Caco-2 (cell line): Measurements from ENCODE around the gene WIPF1. TPM values are rescaled to one million over a fixed set of nuclear protein-coding genes. Genes with fewer than 3 reads are reported as not detected.

ENCODE experiments used
- BruUV-seq: library from RNA; stranded (reverse); fragments of 400-500 nt; replicated peaks from 2 replicates; lab custom pipeline; 2021; lab: Mats Ljungman, UMichigan
- CTCF ChIA-PET: fragments of 300-600 bp; sonication (Branson Sonifier 250); formaldehyde crosslinking; loops from one replicate; lab custom pipeline; 2022; ENCODE audit warnings: antibody characterized with exemption; lab: Charles Lee
- POLR2A ChIA-PET: fragments of 300-600 bp; sonication (Branson Sonifier 250); formaldehyde crosslinking; loops from one replicate; lab custom pipeline; 2022; ENCODE audit warnings: antibody characterized with exemption; lab: Charles Lee
- DNase-seq, 2 experiments: peaks; one replicate each; pipeline versions ENCODE4 v3.0.0 to v3.0.0-alpha.2; 2020 to 2022
- H3K27me3 ChIP-seq: replicated peaks from 2 replicates; pipeline ENCODE4 v1.6.0; 2011; ENCODE audit warnings: low read length; ENCODE audit not compliant: control insufficient read depth, insufficient read depth
- H3K36me3 ChIP-seq: 2 replicates; pipeline ENCODE4 v1.5.1; 2011; ENCODE audit warnings: low read length; ENCODE audit not compliant: control insufficient read depth, insufficient read depth
- H3K4me1 ChIP-seq: fragments of 250-450 bp; sonication (Bioruptor Pico); 2 replicates; pipeline ENCODE4 v1.5.1; 2020; ENCODE audit warnings: mild to moderate bottlenecking
- H3K4me3 ChIP-seq: 2 replicates; pipeline ENCODE4 v1.5.1; 2011; ENCODE audit warnings: low read depth, mild to moderate bottlenecking, control low read depth, low read length
- H3K9me3 ChIP-seq: fragments of 250-450 bp; sonication (Bioruptor Pico); 2 replicates; pipeline ENCODE4 v1.5.1; 2020; ENCODE audit warnings: mild to moderate bottlenecking, moderate library complexity
- H3K27ac Mint-ChIP-seq: one replicate; pipeline ENCODE4 v1.8.0; 2022; ENCODE audit warnings: mixed read lengths; ENCODE audit not compliant: unreplicated experiment
- H3K27me3 Mint-ChIP-seq: one replicate; pipeline ENCODE4 v1.8.0; 2022; ENCODE audit warnings: mixed read lengths; ENCODE audit not compliant: insufficient read depth, unreplicated experiment
- H3K36me3 Mint-ChIP-seq: one replicate; pipeline ENCODE4 v1.8.0; 2022; ENCODE audit warnings: mild to moderate bottlenecking, mixed read lengths; ENCODE audit not compliant: insufficient read depth, unreplicated experiment
- H3K4me1 Mint-ChIP-seq: one replicate; pipeline ENCODE4 v1.8.0; 2022; ENCODE audit warnings: low read depth, mixed read lengths; ENCODE audit not compliant: unreplicated experiment
- H3K4me3 Mint-ChIP-seq: one replicate; pipeline ENCODE4 v1.8.0; 2022; ENCODE audit warnings: mild to moderate bottlenecking, moderate library complexity, mixed read lengths; ENCODE audit not compliant: unreplicated experiment
- H3K9me3 Mint-ChIP-seq: one replicate; pipeline ENCODE4 v1.8.0; 2022; ENCODE audit warnings: mixed read lengths; ENCODE audit not compliant: unreplicated experiment
- intact Hi-C: fragments of 100-400 bp; cut with micrococcal nuclease; formaldehyde crosslinking; loops from one replicate; pipeline ENCODE4 v1.10.0; 2022; ENCODE audit not compliant: unreplicated experiment
- total RNA-seq: library from RNA; stranded (reverse); gene quantifications from 2 replicates; pipeline ENCODE4 v1.2.3, GENCODE V29; 2022
- TF ChIP-seq, protein P1 (sequence below), 2 experiments: fragments of 200-600 bp in 1 of 2; IDR thresholded peaks; 1 replicate in 1 of 2; 2 replicates in 1 of 2; pipeline versions ENCODE4 v1.5.1 to v1.8.0; 2011 to 2022; ENCODE audit warnings: antibody characterized with exemption in 1 of 2, control low read depth in 1 of 2, inconsistent platforms in 1 of 2, low read depth in 1 of 2, low read length in 1 of 2, mild to moderate bottlenecking in 1 of 2, moderate library complexity in 1 of 2; ENCODE audit not compliant: insufficient read depth in 1 of 2, severe bottlenecking in 1 of 2, unreplicated experiment in 1 of 2

The WIPF1 gene
- total RNA-seq, 1 experiment from 2014 or later: 5.1 TPM

DNA sequence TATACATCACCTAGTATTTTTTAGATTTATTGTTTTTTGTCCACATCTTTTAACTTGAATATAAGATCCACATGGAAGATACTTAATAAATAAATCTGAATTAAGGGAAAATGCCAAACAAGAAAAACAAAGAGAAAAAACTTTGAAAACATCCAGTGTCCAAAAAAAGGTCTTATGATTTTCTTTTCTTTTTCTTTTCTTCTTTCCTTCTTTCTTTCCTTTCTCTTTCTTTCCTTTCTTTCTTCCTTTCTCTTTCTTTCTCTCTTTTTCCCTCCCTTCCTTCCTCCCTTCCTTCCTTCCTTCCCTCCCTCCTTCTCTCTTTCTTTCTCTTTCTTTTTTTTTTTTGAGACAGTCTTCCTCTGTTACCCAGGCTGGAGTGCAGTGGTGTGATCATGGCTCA, 29.6 kb upstream of the WIPF1 start:
- Mint-ChIP-seq H3K9me3 (no peaks in the 10 kb centered on the region), H3K4me1 (no peaks in the 10 kb centered on the region), H3K36me3 (no peaks in the 10 kb centered on the region), H3K27me3 (no peaks in the 10 kb centered on the region), H3K4me3 (no peak overlapping the region), H3K27ac (no peak overlapping the region)
- ChIA-PET CTCF (no interaction called here), POLR2A (no interaction called here)
- intact Hi-C loops: no loop called here
- Histone ChIP-seq H3K4me3 (no peak overlapping the region), H3K4me1 (no peaks in the 10 kb centered on the region), H3K9me3 (no peaks in the 10 kb centered on the region), H3K27me3 (no peaks in the 10 kb centered on the region), H3K36me3 (no peaks in the 10 kb centered on the region)
- no peak for DNase-seq
- TF ChIP-seq, protein P1, sequence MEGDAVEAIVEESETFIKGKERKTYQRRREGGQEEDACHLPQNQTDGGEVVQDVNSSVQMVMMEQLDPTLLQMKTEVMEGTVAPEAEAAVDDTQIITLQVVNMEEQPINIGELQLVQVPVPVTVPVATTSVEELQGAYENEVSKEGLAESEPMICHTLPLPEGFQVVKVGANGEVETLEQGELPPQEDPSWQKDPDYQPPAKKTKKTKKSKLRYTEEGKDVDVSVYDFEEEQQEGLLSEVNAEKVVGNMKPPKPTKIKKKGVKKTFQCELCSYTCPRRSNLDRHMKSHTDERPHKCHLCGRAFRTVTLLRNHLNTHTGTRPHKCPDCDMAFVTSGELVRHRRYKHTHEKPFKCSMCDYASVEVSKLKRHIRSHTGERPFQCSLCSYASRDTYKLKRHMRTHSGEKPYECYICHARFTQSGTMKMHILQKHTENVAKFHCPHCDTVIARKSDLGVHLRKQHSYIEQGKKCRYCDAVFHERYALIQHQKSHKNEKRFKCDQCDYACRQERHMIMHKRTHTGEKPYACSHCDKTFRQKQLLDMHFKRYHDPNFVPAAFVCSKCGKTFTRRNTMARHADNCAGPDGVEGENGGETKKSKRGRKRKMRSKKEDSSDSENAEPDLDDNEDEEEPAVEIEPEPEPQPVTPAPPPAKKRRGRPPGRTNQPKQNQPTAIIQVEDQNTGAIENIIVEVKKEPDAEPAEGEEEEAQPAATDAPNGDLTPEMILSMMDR (IDR thresholded peaks at IDR 0.05; ENCODE audit: insufficient read depth in 1 of 2, low read depth in 1 of 2, low read length in 1 of 2, severe bottlenecking in 1 of 2, unreplicated experiment in 1 of 2): no peak
- no TSS peak for BruUV-seq

DNA sequence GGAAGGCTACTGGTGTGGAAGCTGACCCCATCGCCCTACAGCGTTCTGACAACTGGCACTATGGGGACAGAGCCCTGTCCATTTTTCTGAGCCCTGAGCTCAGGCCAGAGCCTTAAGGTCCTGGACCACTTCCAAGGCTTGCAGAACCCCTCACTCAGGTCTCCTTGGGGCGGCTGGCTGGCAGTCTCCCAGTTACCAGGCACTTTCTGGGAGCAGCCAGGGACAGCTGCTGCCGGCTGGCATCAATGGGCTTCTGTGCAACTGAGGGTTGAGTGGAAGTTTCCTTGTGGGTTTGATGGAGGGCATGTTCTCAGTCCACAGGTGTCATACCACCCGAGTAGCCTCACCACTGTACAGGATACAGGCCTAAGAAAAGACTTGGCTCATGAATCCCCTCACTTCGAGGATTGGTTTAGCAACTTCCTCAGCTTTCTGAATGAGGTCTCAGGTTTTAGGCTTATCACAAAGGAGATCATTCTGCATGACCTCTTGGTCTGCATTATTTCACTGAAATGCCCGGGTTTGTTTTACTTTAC, 27.4 kb upstream of the WIPF1 start:
- BruUV-seq: no TSS peak
- CTCF ChIA-PET: no interaction called here
- intact Hi-C loops: no loop called here
- no peak for DNase-seq
- Histone ChIP-seq H3K9me3 (no peaks in the 10 kb centered on the region), H3K36me3 (no peaks in the 10 kb centered on the region), H3K27me3 (no peaks in the 10 kb centered on the region), H3K4me1 (no peaks in the 10 kb centered on the region), H3K4me3 (no peak overlapping the region)
- Mint-ChIP-seq H3K4me1 (no peaks in the 10 kb centered on the region), H3K27me3 (no peaks in the 10 kb centered on the region), H3K4me3 (no peak overlapping the region), H3K27ac (no peak overlapping the region), H3K36me3 (no peaks in the 10 kb centered on the region), H3K9me3 (no peaks in the 10 kb centered on the region)
- POLR2A ChIA-PET: no interaction called here
- TF ChIP-seq, protein P1 (IDR thresholded peaks at IDR 0.05; ENCODE audit: insufficient read depth in 1 of 2, low read depth in 1 of 2, low read length in 1 of 2, severe bottlenecking in 1 of 2, unreplicated experiment in 1 of 2): no peak

DNA sequence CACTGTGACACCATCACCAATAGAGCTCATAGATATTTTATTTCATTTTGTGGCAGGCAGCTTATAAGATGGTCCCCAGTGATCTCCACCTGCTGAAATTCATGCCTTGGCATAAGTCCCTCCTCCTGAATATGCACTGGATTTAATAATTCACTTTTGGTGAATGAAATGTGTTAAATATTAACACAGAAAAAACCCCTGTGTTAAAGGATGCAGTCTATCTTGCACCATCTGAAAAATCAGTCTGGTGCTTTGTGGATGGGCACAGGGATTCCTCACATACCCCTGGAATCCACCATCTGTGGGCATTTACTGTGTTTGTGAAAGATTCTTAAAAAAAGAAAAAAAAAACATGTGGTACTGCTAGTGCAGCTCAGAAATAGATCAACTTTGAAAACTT, 26.1 kb upstream of the WIPF1 start:
- Mint-ChIP-seq H3K27me3 (no peaks in the 10 kb centered on the region), H3K27ac (no peak overlapping the region), H3K4me3 (no peak overlapping the region), H3K36me3 (no peaks in the 10 kb centered on the region), H3K4me1 (no peaks in the 10 kb centered on the region), H3K9me3 (no peaks in the 10 kb centered on the region)
- no peak overlapping the region for H3K4me3 ChIP-seq
- no peak for DNase-seq
- no peaks in the 10 kb centered on the region for H3K9me3 ChIP-seq
- H3K27me3 ChIP-seq: no peaks in the 10 kb centered on the region
- BruUV-seq: no TSS peak
- intact Hi-C loops: no loop called here
- H3K4me1 ChIP-seq: no peaks in the 10 kb centered on the region
- TF ChIP-seq, protein P1 (IDR thresholded peaks at IDR 0.05; ENCODE audit: insufficient read depth in 1 of 2, low read depth in 1 of 2, low read length in 1 of 2, severe bottlenecking in 1 of 2, unreplicated experiment in 1 of 2): no peak
- ChIA-PET CTCF (no interaction called here), POLR2A (no interaction called here)
- H3K36me3 ChIP-seq: no peaks in the 10 kb centered on the region
